Measurements from ENCODE around the gene COL18A1. TPM values are rescaled to one million over a fixed set of nuclear protein-coding genes. Genes with fewer than 3 reads are reported as not detected.
"Not testable (repeated sequence)": the region's sequence is repeated elsewhere in the genome, so short reads cannot be mapped to it uniquely, and the experiment has no call there.

The COL18A1 gene
- total and polyA plus RNA-seq, 10 donors, result 35.0 to 208 (median 86.4) TPM

DNA sequence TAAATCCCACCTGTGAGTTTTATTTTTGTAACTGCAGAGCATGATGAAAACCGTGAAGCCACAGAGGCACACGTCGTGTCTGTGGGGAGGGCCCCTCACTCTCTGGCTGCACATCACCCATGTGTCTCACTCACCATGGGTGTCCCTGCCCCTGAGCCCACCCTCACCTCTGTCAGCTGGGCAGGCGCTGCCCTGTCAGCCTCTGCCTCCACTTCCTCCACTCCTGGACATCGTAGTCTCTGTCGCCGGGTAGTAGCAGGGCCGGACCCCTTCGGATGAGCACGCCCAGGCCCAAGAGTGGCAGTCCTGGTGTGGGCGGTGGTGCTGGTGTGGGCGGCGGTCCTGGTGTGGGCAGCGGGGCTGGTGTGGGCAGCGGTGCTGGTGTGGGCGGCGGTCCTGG is 37.3 kb downstream of the COL18A1 start:
- no peak overlapping the region for H3K27ac ChIP-seq
- H3K36me3 ChIP-seq, result no peaks in the 10 kb centered on the region
- H3K27me3 ChIP-seq (replicated peaks in 1 of 7), result peaks cover 0 to 9% (median 0%) of the 10 kb centered on the region in 7 donors
- peaks cover 0 to 12% (median 8%) of the 10 kb centered on the region in 8 donors for H3K9me3 ChIP-seq
- WGBS, 5 donors, result 93 to 98% (median 94%) methylated on average over 13 to 17 of the region's 17 CpGs
- DNase-seq, result peak; percentile 45
- TF ChIP-seq POLR2A (IDR thresholded peaks at IDR 0.05), result no peak
- no peak for TF ChIP-seq POLR2AphosphoS5 (IDR thresholded peaks at IDR 0.05)
- no peak for TF ChIP-seq CTCF (IDR thresholded peaks at IDR 0.05 in 8 of 11, conservative IDR thresholded peaks at IDR 0.05 in 3 of 11)
- H3K4me3 ChIP-seq, result no peak overlapping the region
- intact Hi-C loops (cut with DNase I; ENCODE audit: low total_unique reads), result no loop called here
- peaks cover 9 to 21% (median 16%) of the 10 kb centered on the region in 6 donors for H3K4me1 ChIP-seq

DNA sequence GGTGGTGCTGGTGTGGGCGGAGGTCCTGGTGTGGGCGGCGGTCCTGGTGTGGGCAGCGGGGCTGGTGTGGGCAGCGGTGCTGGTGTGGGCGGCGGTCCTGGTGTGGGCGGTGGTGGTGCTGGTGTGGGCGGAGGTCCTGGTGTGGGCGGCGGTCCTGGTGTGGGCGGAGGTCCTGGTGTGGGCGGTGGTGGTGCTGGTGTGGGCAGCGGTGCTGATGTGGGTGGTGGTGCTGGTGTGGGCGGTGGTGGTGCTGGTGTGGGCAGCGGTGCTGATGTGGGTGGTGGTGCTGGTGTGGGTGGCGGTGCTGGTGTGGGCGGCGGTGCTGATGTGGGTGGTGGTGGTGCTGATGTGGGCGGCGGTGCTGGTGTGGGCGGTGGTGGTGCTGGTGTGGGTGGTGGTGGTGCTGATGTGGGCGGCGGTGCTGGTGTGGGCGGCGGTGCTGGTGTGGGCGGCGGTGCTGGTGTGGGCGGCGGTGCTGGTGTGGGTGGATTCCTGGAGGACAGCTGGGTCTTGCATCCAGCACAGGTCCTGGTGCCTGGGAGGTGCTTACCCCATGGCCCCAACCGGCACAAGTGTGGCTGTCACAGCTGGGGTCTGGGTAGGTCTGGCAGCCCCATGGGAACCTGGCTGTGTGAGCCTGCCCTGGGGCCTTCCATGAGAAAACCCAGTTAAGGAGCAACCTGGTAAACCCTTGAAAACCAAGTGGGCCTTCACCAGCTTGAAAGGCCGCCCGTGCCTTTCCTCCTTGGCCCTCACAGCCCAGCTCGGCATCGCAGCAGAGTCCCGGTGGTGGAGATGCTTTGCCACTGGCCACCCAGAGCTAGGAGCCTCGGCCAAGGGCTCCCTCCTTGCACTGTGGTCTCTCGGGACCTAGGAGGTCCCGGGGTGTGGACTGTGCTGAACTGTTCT is 38.0 kb downstream of the COL18A1 start:
- peak; percentile 38 for DNase-seq
- 84 to 97% (median 92%) methylated on average over 21 to 39 of the region's 39 CpGs for WGBS, 5 donors
- intact Hi-C loops (cut with DNase I; ENCODE audit: low total_unique reads), result not testable (repeated sequence)

DNA sequence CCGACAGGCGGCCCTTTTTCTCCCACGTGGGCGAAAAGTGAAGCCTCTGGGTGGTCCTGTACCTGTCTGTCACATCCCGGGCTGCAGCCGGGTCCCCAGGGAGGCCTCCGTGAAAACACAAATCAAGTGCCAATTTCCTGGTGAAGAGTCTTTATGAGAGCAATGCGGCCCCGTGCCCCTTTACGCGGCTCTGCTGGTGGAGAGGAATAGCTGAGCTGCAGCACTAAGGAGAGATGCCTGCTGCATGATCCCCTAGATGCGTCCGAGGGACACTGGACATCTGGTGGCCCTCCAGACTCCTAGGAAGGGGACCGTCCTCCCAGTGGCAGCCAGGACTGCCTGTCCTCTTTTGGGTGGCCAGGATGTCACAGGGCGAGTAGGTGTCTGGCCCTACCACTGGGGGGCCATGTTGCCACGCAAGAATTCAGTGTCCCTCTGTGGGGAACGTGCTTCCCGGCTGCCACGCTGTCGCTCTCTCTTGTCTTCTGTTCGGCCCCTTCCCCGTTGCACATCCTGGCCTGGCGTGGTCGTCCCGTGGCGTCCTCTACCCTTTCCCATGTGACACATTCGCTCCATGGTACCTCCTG is 38.7 kb downstream of the COL18A1 start:
- no peak overlapping the region for H3K4me3 ChIP-seq
- peak; percentile 48 for DNase-seq
- WGBS, 5 donors, result 86 to 91% (median 88%) methylated on average over 26 to 27 of the region's 27 CpGs
- peaks cover 5 to 16% (median 11%) of the 10 kb centered on the region in 6 donors for H3K4me1 ChIP-seq
- intact Hi-C loops (cut with DNase I; ENCODE audit: low total_unique reads), result no loop called here
- TF ChIP-seq POLR2AphosphoS5 (IDR thresholded peaks at IDR 0.05) (no peak), POLR2A (IDR thresholded peaks at IDR 0.05) (no peak), CTCF (IDR thresholded peaks at IDR 0.05 in 8 of 11, conservative IDR thresholded peaks at IDR 0.05 in 3 of 11) (peak in 1 of 11 experiments; percentile 16)
- H3K27ac ChIP-seq, result no peak overlapping the region
- peaks cover 0 to 6% (median 0%) of the 10 kb centered on the region in 7 donors for H3K27me3 ChIP-seq (replicated peaks in 1 of 7)
- peaks cover 0 to 12% (median 9%) of the 10 kb centered on the region in 8 donors for H3K9me3 ChIP-seq
- no peaks in the 10 kb centered on the region for H3K36me3 ChIP-seq

More for the DNA sequence above, 38.0 kb downstream of the COL18A1 start:
- peaks cover 0 to 12% (median 9%) of the 10 kb centered on the region in 8 donors for H3K9me3 ChIP-seq
- H3K27ac ChIP-seq; H3K36me3 ChIP-seq; H3K4me3 ChIP-seq; H3K27me3 ChIP-seq (replicated peaks in 1 of 7): not testable (repeated sequence)
- peaks cover 9 to 21% (median 16%) of the 10 kb centered on the region in 6 donors for H3K4me1 ChIP-seq

- H3K27me3 ChIP-seq (replicated peaks in 1 of 7), result peaks cover 0 to 5% (median 0%) of the 10 kb centered on the region in 7 donors
- TF ChIP-seq POLR2A (IDR thresholded peaks at IDR 0.05) (no peak), CTCF (IDR thresholded peaks at IDR 0.05 in 8 of 11, conservative IDR thresholded peaks at IDR 0.05 in 3 of 11) (no peak)
- WGBS, 5 donors, result 63 to 70% (median 67%) methylated on average over 19 of the region's 19 CpGs
- H3K4me1 ChIP-seq, result peaks cover 0 to 9% (median 5%) of the 10 kb centered on the region in 6 donors
- peaks cover 0 to 12% (median 9%) of the 10 kb centered on the region in 8 donors for H3K9me3 ChIP-seq
- H3K4me3 ChIP-seq, result no peak overlapping the region
- DNase-seq, result peak; percentile 25
- intact Hi-C loops (cut with DNase I; ENCODE audit: low total_unique reads), result no loop called here
- H3K27ac ChIP-seq, result no peak overlapping the region
- no peaks in the 10 kb centered on the region for H3K36me3 ChIP-seq
Measured at GRCh38 chr21:45444385-45444784, 39.4 kb downstream of the COL18A1 start.

Data from spleen (tissue), 11 donors.